ENCODE data around the gene PATJ.
"Not testable (repeated sequence)": the region's sequence is repeated elsewhere in the genome, so short reads cannot be mapped to it uniquely, and the experiment has no call there.

PATJ gene

DNA sequence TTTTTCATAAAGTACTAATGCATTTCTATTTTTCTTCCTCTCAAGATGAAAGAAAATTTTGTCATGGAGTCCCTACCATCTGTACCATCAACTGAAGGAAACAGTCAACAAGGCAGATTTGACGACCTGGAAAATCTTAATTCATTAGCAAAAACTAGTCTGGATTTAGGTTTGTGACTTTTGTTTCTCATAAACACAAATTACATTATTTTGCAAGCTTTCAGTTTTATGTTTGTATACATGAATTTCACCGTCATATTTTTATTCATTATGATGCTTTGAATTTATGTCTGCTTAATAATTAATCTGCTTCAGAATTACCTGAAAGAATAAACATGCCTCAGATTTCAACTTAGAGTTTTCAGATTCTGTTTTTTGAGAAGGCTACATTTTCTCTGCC, 132.9 kb downstream of the PATJ start:
- Histone ChIP-seq H3K9me3 (ENCODE audit: insufficient read depth, low read depth, low read length) (no peaks in the 10 kb centered on the region), H3K4me3 (ENCODE audit: low read length, poor library complexity, severe bottlenecking) (no peak overlapping the region), H3K27me3 (ENCODE audit: insufficient read depth, low read length, poor library complexity, severe bottlenecking) (no peaks in the 10 kb centered on the region), H3K79me2 (ENCODE audit: insufficient read depth, low read length) (no peaks in the 10 kb centered on the region), H3K36me3 (ENCODE audit: insufficient read depth, low read length) (no peaks in the 10 kb centered on the region), H2AFZ (ENCODE audit: low read length) (no peak overlapping the region), H3K9ac (ENCODE audit: low read depth, low read length, poor library complexity, severe bottlenecking) (no peak overlapping the region), H3K4me2 (ENCODE audit: low read depth, low read length, poor library complexity, severe bottlenecking) (no peak overlapping the region), H4K20me1 (ENCODE audit: insufficient read depth, low read length, poor library complexity, severe bottlenecking) (no peaks in the 10 kb centered on the region), H3K9me2 (replicated peaks; ENCODE audit: low read depth, low read length) (no peaks in the 10 kb centered on the region), H3K4me1 (ENCODE audit: insufficient read depth, low read length, poor library complexity, severe bottlenecking) (no peaks in the 10 kb centered on the region), H3F3A (ENCODE audit: low read depth) (no peaks in the 10 kb centered on the region)
- no peak for TF ChIP-seq CTCF (conservative IDR thresholded peaks at IDR 0.05; ENCODE audit: low read length)
- no peak for TF ChIP-seq EZH2phosphoT487 (IDR thresholded peaks at IDR 0.05; ENCODE audit: borderline replicate concordance)

DNA sequence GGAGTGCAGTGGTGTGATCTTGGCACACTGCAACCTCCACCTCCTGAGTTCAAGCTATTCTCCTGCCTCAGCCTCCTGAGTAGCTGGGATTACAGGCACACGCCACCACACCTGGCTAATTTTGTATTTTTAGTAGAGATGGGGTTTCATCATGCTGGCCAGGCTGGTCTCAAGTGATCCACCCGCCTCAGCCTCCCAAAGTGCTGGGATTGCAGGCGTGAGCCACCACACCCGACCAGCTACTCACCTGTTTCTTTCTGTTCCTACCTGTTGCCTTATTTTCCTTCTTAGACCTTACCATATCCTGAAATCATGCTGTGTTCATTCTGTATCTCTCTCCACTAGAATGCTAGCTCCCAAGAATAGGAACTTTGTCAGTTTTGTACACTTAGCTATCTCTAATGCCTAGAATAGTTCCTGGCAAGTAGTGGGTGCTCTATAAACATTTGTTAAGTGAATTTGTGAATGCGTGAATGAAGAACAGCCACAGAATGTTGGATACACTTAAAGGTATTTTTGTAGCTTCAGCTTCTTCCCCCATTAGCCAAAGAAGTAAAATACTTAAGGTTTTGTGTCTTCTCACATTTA, 137.7 kb downstream of the PATJ start:
- not testable (repeated sequence) for H4K20me1 ChIP-seq (ENCODE audit: insufficient read depth, low read length, poor library complexity, severe bottlenecking); H3K4me3 ChIP-seq (ENCODE audit: low read length, poor library complexity, severe bottlenecking); H3K27me3 ChIP-seq (ENCODE audit: insufficient read depth, low read length, poor library complexity, severe bottlenecking); H2AFZ ChIP-seq (ENCODE audit: low read length); H3K36me3 ChIP-seq (ENCODE audit: insufficient read depth, low read length); H3K9me2 ChIP-seq (replicated peaks; ENCODE audit: low read depth, low read length); H3K9ac ChIP-seq (ENCODE audit: low read depth, low read length, poor library complexity, severe bottlenecking); H3K79me2 ChIP-seq (ENCODE audit: insufficient read depth, low read length); H3K4me2 ChIP-seq (ENCODE audit: low read depth, low read length, poor library complexity, severe bottlenecking); H3K9me3 ChIP-seq (ENCODE audit: insufficient read depth, low read depth, low read length); H3K4me1 ChIP-seq (ENCODE audit: insufficient read depth, low read length, poor library complexity, severe bottlenecking); H3F3A ChIP-seq (ENCODE audit: low read depth)

- Histone ChIP-seq H3F3A (ENCODE audit: low read depth) (no peaks in the 10 kb centered on the region), H3K9ac (ENCODE audit: low read depth, low read length, poor library complexity, severe bottlenecking) (no peak overlapping the region), H3K79me2 (ENCODE audit: insufficient read depth, low read length) (no peaks in the 10 kb centered on the region), H3K4me2 (ENCODE audit: low read depth, low read length, poor library complexity, severe bottlenecking) (no peak overlapping the region), H3K36me3 (ENCODE audit: insufficient read depth, low read length) (no peaks in the 10 kb centered on the region), H3K4me3 (ENCODE audit: low read length, poor library complexity, severe bottlenecking) (no peak overlapping the region), H4K20me1 (ENCODE audit: insufficient read depth, low read length, poor library complexity, severe bottlenecking) (no peaks in the 10 kb centered on the region), H3K27me3 (ENCODE audit: insufficient read depth, low read length, poor library complexity, severe bottlenecking) (no peaks in the 10 kb centered on the region), H3K9me3 (ENCODE audit: insufficient read depth, low read depth, low read length) (no peaks in the 10 kb centered on the region), H3K4me1 (ENCODE audit: insufficient read depth, low read length, poor library complexity, severe bottlenecking) (no peaks in the 10 kb centered on the region), H3K9me2 (replicated peaks; ENCODE audit: low read depth, low read length) (no peaks in the 10 kb centered on the region), H2AFZ (ENCODE audit: low read length) (0 out of 2 replicates have a peak overlapping the region, but pooled peaks have one; percentile 19)
- TF ChIP-seq EZH2phosphoT487 (IDR thresholded peaks at IDR 0.05; ENCODE audit: borderline replicate concordance): no peak
- TF ChIP-seq CTCF (conservative IDR thresholded peaks at IDR 0.05; ENCODE audit: low read length): no peak
Measured at GRCh38 chr1:61887076-61887867, 145.0 kb downstream of the PATJ start.

All from Loucy (cell line).